ENCODE data around the gene HMGCS2.
A peak's percentile ranks its signal among the peaks of the same experiment; 100 is the strongest.

The HMGCS2 gene

GRCh38 chr1:119779869-119780356, 11.2 kb upstream of the HMGCS2 start (continued):
- TF ChIP-seq, protein P1, sequence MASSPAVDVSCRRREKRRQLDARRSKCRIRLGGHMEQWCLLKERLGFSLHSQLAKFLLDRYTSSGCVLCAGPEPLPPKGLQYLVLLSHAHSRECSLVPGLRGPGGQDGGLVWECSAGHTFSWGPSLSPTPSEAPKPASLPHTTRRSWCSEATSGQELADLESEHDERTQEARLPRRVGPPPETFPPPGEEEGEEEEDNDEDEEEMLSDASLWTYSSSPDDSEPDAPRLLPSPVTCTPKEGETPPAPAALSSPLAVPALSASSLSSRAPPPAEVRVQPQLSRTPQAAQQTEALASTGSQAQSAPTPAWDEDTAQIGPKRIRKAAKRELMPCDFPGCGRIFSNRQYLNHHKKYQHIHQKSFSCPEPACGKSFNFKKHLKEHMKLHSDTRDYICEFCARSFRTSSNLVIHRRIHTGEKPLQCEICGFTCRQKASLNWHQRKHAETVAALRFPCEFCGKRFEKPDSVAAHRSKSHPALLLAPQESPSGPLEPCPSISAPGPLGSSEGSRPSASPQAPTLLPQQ (tag by site-specific recombination; IDR thresholded peaks at IDR 0.05): peak; percentile 56; the same call in 1 of the 2 replicates
- TF ChIP-seq ZNF707 (tag by site-specific recombination; IDR thresholded peaks at IDR 0.05) (no peak), PRDM2 (tag by site-specific recombination; IDR thresholded peaks at IDR 0.05; ENCODE audit: borderline replicate concordance) (no peak), ZNF610 (tag by site-specific recombination; IDR thresholded peaks at IDR 0.05; ENCODE audit: borderline replicate concordance) (no peak), ZNF133 (tag by site-specific recombination; IDR thresholded peaks at IDR 0.05) (no peak), ZNF398 (tag by site-specific recombination; IDR thresholded peaks at IDR 0.05) (no peak), ZNF146 (tag by site-specific recombination; IDR thresholded peaks at IDR 0.05) (no peak), ZNF366 (tag by site-specific recombination; conservative IDR thresholded peaks at IDR 0.05) (no peak), TRIM28 (IDR thresholded peaks at IDR 0.05; ENCODE audit: borderline replicate concordance, low read length) (peak; percentile 96; the same call in 1 of the 2 replicates), ZBTB20 (tag by site-specific recombination; IDR thresholded peaks at IDR 0.05) (peak; percentile 75), ZNF423 (tag by site-specific recombination; IDR thresholded peaks at IDR 0.05) (no peak), ZNF530 (tag by site-specific recombination; IDR thresholded peaks at IDR 0.05; ENCODE audit: low read depth) (no peak), ZSCAN23 (tag by site-specific recombination; IDR thresholded peaks at IDR 0.05) (no peak), ZBTB17 (tag by site-specific recombination; IDR thresholded peaks at IDR 0.05) (peak; percentile 97), SCRT2 (tag by site-specific recombination; IDR thresholded peaks at IDR 0.05) (no peak), PRDM1 (tag by site-specific recombination; IDR thresholded peaks at IDR 0.05) (peak; percentile 29; the same call in 1 of the 2 replicates), ZSCAN30 (tag by site-specific recombination; IDR thresholded peaks at IDR 0.05) (no peak), ATF2 (tag by site-specific recombination; IDR thresholded peaks at IDR 0.05; ENCODE audit: low read depth) (peak; percentile 28; the same call in 1 of the 2 replicates), ZNF184 (tag by site-specific recombination; IDR thresholded peaks at IDR 0.05) (no peak)
- TF ChIP-seq, protein P2, sequence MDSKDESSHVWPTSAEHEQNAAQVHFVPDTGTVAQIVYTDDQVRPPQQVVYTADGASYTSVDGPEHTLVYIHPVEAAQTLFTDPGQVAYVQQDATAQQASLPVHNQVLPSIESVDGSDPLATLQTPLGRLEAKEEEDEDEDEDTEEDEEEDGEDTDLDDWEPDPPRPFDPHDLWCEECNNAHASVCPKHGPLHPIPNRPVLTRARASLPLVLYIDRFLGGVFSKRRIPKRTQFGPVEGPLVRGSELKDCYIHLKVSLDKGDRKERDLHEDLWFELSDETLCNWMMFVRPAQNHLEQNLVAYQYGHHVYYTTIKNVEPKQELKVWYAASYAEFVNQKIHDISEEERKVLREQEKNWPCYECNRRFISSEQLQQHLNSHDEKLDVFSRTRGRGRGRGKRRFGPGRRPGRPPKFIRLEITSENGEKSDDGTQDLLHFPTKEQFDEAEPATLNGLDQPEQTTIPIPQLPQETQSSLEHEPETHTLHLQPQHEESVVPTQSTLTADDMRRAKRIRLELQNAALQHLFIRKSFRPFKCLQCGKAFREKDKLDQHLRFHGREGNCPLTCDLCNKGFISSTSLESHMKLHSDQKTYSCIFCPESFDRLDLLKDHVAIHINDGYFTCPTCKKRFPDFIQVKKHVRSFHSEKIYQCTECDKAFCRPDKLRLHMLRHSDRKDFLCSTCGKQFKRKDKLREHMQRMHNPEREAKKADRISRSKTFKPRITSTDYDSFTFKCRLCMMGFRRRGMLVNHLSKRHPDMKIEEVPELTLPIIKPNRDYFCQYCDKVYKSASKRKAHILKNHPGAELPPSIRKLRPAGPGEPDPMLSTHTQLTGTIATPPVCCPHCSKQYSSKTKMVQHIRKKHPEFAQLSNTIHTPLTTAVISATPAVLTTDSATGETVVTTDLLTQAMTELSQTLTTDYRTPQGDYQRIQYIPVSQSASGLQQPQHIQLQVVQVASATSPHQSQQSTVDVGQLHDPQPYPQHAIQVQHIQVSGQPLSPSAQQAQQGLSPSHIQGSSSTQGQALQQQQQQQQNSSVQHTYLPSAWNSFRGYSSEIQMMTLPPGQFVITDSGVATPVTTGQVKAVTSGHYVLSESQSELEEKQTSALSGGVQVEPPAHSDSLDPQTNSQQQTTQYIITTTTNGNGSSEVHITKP (tag by site-specific recombination; IDR thresholded peaks at IDR 0.05): no peak
- TF ChIP-seq, protein P3, sequence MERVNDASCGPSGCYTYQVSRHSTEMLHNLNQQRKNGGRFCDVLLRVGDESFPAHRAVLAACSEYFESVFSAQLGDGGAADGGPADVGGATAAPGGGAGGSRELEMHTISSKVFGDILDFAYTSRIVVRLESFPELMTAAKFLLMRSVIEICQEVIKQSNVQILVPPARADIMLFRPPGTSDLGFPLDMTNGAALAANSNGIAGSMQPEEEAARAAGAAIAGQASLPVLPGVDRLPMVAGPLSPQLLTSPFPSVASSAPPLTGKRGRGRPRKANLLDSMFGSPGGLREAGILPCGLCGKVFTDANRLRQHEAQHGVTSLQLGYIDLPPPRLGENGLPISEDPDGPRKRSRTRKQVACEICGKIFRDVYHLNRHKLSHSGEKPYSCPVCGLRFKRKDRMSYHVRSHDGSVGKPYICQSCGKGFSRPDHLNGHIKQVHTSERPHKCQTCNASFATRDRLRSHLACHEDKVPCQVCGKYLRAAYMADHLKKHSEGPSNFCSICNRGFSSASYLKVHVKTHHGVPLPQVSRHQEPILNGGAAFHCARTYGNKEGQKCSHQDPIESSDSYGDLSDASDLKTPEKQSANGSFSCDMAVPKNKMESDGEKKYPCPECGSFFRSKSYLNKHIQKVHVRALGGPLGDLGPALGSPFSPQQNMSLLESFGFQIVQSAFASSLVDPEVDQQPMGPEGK (tag by site-specific recombination; IDR thresholded peaks at IDR 0.05): no peak
- TF ChIP-seq, protein P4, sequence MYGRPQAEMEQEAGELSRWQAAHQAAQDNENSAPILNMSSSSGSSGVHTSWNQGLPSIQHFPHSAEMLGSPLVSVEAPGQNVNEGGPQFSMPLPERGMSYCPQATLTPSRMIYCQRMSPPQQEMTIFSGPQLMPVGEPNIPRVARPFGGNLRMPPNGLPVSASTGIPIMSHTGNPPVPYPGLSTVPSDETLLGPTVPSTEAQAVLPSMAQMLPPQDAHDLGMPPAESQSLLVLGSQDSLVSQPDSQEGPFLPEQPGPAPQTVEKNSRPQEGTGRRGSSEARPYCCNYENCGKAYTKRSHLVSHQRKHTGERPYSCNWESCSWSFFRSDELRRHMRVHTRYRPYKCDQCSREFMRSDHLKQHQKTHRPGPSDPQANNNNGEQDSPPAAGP (tag by site-specific recombination; IDR thresholded peaks at IDR 0.05): peak; percentile 80; the same call in 1 of the 2 replicates
